K562 (cell line): ENCODE results near the gene SFMBT2. TPM values are rescaled to one million over a fixed set of nuclear protein-coding genes. Genes with fewer than 3 reads are reported as not detected.

Experiments
- ARHGAP35 ChIP-seq: fragments of 450-650 bp; IDR thresholded peaks from 2 replicates; pipeline ENCODE4 v1.6.1; 2018; ENCODE audit not compliant: partially characterized antibody
- BRF1 ChIP-seq: IDR thresholded peaks from 3 replicates; pipeline ENCODE4 v1.6.1; 2011; ENCODE audit warnings: borderline replicate concordance, mild to moderate bottlenecking; ENCODE audit not compliant: insufficient read length; ENCODE audit errors: extremely low read depth
- E2F8 ChIP-seq: fragments of 450-650 bp; IDR thresholded peaks from 2 replicates; pipeline ENCODE4 v1.7.1; 2018; ENCODE audit warnings: mild to moderate bottlenecking, low read depth; ENCODE audit not compliant: partially characterized antibody
- EHMT2 ChIP-seq: fragments of 450-650 bp; IDR thresholded peaks from 2 replicates; pipeline ENCODE4 v1.6.1; 2018; ENCODE audit warnings: antibody characterized with exemption
- ILK ChIP-seq: fragments of 450-650 bp; IDR thresholded peaks from 2 replicates; pipeline ENCODE4 v1.6.1; 2016; ENCODE audit warnings: missing genetic modification characterization, low read depth, mild to moderate bottlenecking, missing compliant biosample characterization, moderate library complexity, borderline replicate concordance
- LARP7 ChIP-seq: fragments of 450-650 bp; IDR thresholded peaks from 2 replicates; pipeline ENCODE4 v1.6.1; 2016
- NCOA4 ChIP-seq: fragments of 450-650 bp; IDR thresholded peaks from 2 replicates; pipeline ENCODE4 v1.6.1; 2018; ENCODE audit warnings: mild to moderate bottlenecking; ENCODE audit not compliant: partially characterized antibody
- NKRF ChIP-seq: fragments of 450-650 bp; IDR thresholded peaks from 2 replicates; pipeline ENCODE4 v1.6.1; 2016; ENCODE audit warnings: borderline replicate concordance
- SMARCA4 ChIP-seq: fragments of 450-650 bp; IDR thresholded peaks from 2 replicates; pipeline ENCODE4 v1.6.1; 2016
- SMARCA5 ChIP-seq: fragments of 450-650 bp; IDR thresholded peaks from 2 replicates; pipeline ENCODE4 v1.6.1; 2016
- ZNF407 ChIP-seq: fragments of 450-650 bp; IDR thresholded peaks from 2 replicates; pipeline ENCODE4 v1.6.1; 2016; ENCODE audit warnings: low read depth
- ZNF778 ChIP-seq: fragments of 450-650 bp; formaldehyde crosslinking; IDR thresholded peaks from 2 replicates; pipeline ENCODE4 v1.4.0; 2020; ENCODE audit warnings: mild to moderate bottlenecking, moderate library complexity
- polyA plus RNA-seq, 8 experiments: library from polyadenylated mRNA; depleted of rRNA in 4 of 8; stranded (reverse) in 5 of 8; unstranded in 3 of 8; fragments of >200 nt; fragmentation: Nextera tagmentation in 2 of 8; fragmentation: Illumina TruSeq in 1 of 8; extraction: Ambion mirVana in 2 of 8; extraction: Trizol in 1 of 8; gene quantifications; 2 replicates each; pipeline versions ENCODE4 v1.2.1 to v1.2.3, GENCODE V29; 2011 to 2014; ENCODE audit warnings: inconsistent platforms in 1 of 8, missing spikeins in 1 of 8
- total RNA-seq, 7 experiments: library from RNA; depleted of rRNA in 6 of 7; stranded (reverse); fragments of >200 nt in 6 of 7; fragmentation: Illumina TruSeq in 2 of 7; extraction: Trizol in 2 of 7; gene quantifications; 2 replicates each; pipeline versions ENCODE4 v1.2.1 to v1.2.3, GENCODE V29; 2011 to 2021; ENCODE audit warnings: low replicate concordance in 1 of 7

The SFMBT2 gene
- total and polyA plus RNA-seq, 9 of the 15 experiments (the other 6 are each of a cell fraction or from before 2014, with no cell fraction given), result 1.2 to 13.6 (median 7.6) TPM

- TF ChIP-seq ZNF407 (peak; percentile 27; the same call in 1 of the 2 replicates), EHMT2 (peak; percentile 54; the same call in 1 of the 2 replicates), ILK (tag) (no peak), SMARCA4 (no peak), ARHGAP35 (peak; percentile 27), LARP7 (peak; percentile 76; the same call in 1 of the 2 replicates), E2F8 (no peak), SMARCA5 (no peak), NCOA4 (peak; percentile 48), NKRF (0 out of 2 replicates have a peak, but pooled peaks have one; percentile 25), ZNF778 (CRISPR knock-in tag) (no peak), BRF1 (no peak)
- TF ChIP-seq, all 486 proteins: peak for 13
Observed at GRCh38 chr10:7235376-7235775, 175.5 kb downstream of the SFMBT2 start (continued).
